Hepatocyte (in vitro differentiated cells): ENCODE data around the gene SYCN.

Experiments used
- CTCF ChIP-seq: fragments of 200-600 bp; sonication (generic); IDR thresholded peaks from 2 replicates; pipeline ENCODE4 v1.5.1; 2016; ENCODE audit warnings: antibody characterized with exemption, mild to moderate bottlenecking; ENCODE audit not compliant: poor library complexity
- EZH2 ChIP-seq: fragments of 200-600 bp; sonication (generic); IDR thresholded peaks from 2 replicates; pipeline ENCODE4 v1.6.1; 2016; ENCODE audit warnings: antibody characterized with exemption, mild to moderate bottlenecking, borderline replicate concordance

GRCh38 chr19:39154629-39155100 lies 49.4 kb downstream of the SYCN start:
- TF ChIP-seq CTCF: no peak
- TF ChIP-seq EZH2: no peak
